ENCODE measurements around the gene GRID1. TPM values are rescaled to one million over a fixed set of nuclear protein-coding genes. Genes with fewer than 3 reads are reported as not detected.

GRID1 gene
- total RNA-seq, 1 donor from 2014 or later: 1.1 TPM

DNA sequence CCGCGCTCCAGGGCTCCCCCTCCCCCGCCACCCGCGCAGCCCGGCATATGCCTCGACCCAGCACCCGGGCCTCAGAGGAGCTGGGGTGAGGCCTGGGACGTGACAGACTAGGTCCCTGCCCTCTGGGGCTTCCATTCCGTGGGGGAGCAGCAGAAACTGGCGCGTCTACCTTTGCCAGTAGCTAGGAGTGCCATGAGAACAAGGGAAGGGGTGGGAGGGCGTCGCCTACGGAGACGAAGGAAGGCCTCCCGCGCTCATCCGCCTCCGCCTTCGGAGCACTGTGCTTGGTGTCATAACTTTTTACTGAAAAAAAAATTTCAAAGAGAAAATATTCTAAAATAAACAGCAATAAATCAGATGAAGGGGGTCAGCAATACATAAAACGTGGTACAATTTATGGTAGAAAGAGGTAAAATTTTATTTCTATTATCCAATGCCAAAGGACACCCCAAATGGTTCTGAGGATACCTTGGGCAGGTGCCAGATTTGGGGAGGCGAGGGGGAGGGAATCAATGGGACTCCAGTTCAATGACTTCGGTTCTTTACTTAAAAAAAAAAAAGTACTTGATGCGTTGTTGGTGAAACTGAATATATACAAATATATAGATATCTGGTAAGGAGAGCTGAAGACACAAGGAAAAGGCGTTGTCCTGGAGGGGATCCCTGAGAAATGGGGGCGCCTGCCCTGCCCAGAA lies 35.1 kb upstream of the GRID1 start:
- Mint-ChIP-seq H3K4me1 (peaks cover 25% of the 10 kb centered on the region), H3K9me3 (no peaks in the 10 kb centered on the region), H3K4me3 (peak overlapping the region; percentile 76), H3K27me3 (ENCODE audit: low read depth) (peaks cover 72% of the 10 kb centered on the region), H3K36me3 (ENCODE audit: low read depth) (no peaks in the 10 kb centered on the region), H3K27ac (ENCODE audit: unreplicated experiment) (no peak overlapping the region)
- TF ChIP-seq, protein P1, sequence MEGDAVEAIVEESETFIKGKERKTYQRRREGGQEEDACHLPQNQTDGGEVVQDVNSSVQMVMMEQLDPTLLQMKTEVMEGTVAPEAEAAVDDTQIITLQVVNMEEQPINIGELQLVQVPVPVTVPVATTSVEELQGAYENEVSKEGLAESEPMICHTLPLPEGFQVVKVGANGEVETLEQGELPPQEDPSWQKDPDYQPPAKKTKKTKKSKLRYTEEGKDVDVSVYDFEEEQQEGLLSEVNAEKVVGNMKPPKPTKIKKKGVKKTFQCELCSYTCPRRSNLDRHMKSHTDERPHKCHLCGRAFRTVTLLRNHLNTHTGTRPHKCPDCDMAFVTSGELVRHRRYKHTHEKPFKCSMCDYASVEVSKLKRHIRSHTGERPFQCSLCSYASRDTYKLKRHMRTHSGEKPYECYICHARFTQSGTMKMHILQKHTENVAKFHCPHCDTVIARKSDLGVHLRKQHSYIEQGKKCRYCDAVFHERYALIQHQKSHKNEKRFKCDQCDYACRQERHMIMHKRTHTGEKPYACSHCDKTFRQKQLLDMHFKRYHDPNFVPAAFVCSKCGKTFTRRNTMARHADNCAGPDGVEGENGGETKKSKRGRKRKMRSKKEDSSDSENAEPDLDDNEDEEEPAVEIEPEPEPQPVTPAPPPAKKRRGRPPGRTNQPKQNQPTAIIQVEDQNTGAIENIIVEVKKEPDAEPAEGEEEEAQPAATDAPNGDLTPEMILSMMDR (conservative IDR thresholded peaks at IDR 0.05): no peak
- no peak for DNase-seq (ENCODE audit: low read depth, low spot score)

- Mint-ChIP-seq H3K27me3 (ENCODE audit: low read depth) (peaks cover 79% of the 10 kb centered on the region), H3K4me1 (peaks cover 25% of the 10 kb centered on the region), H3K4me3 (peak overlapping the region; percentile 76), H3K27ac (ENCODE audit: unreplicated experiment) (no peak overlapping the region), H3K9me3 (no peaks in the 10 kb centered on the region), H3K36me3 (ENCODE audit: low read depth) (no peaks in the 10 kb centered on the region)
- peak; percentile 44 for DNase-seq (ENCODE audit: low read depth, low spot score)
- TF ChIP-seq, protein P1 (conservative IDR thresholded peaks at IDR 0.05): peak; percentile 42
These were observed 34.4 kb upstream of the GRID1 start for GRCh38 chr10:86400705-86401587.

DNA sequence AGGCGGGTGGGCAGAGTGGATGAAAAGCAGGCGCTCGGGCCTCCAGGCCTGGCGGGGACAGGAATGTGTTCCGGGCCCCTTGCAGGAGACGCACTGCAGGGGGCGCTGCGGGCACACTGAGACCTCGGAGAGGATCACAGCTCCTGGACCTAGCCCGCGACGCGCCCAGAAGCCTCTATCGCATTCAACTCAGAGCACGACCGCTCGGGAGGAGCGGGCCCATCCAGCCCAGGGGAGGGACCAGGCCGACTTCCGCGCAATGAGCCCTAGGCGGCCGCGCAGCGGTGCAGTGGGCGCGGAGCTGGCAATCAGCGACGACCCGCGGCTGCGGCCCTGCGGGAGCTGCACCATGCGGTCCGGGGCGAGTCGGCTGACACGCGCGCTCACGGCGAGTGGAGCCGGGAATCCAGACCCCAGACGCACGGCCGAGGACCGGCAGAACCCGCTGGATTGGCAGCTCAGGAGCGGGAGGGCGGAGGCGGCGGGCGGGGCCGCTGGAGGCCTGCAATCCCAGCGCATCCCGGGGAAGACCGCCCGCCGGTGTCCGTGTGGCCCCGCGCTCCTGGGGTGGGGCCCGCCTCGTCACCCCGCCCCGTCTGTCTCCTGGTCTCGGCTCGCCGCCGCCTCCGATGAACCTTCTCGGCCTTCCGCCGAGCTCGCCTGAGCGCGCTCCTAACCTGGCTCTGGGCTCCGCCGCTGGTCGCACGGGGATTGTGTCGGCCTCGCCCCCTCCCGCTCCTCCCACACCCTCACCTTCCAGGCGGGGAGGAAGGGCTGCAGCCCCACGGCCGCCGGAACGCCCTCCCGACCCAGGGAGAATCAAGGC lies 33.5 kb upstream of the GRID1 start:
- H3K36me3 Mint-ChIP-seq (ENCODE audit: low read depth): no peaks in the 10 kb centered on the region
- DNase-seq (ENCODE audit: low read depth, low spot score): peak; percentile 97
- no peaks in the 10 kb centered on the region for H3K9me3 Mint-ChIP-seq
- no peak overlapping the region for H3K27ac Mint-ChIP-seq (ENCODE audit: unreplicated experiment)
- H3K4me3 Mint-ChIP-seq: peak overlapping the region; percentile 81
- TF ChIP-seq, protein P1 (conservative IDR thresholded peaks at IDR 0.05): peak; percentile 99
- peaks cover 77% of the 10 kb centered on the region for H3K27me3 Mint-ChIP-seq (ENCODE audit: low read depth)
- H3K4me1 Mint-ChIP-seq: peaks cover 25% of the 10 kb centered on the region

- H3K4me3 Mint-ChIP-seq: peak overlapping the region; percentile 81
- TF ChIP-seq, protein P1 (conservative IDR thresholded peaks at IDR 0.05): no peak
- no peak for DNase-seq (ENCODE audit: low read depth, low spot score)
- no peak overlapping the region for H3K27ac Mint-ChIP-seq (ENCODE audit: unreplicated experiment)
- peaks cover 76% of the 10 kb centered on the region for H3K27me3 Mint-ChIP-seq (ENCODE audit: low read depth)
- peaks cover 25% of the 10 kb centered on the region for H3K4me1 Mint-ChIP-seq
- H3K9me3 Mint-ChIP-seq: no peaks in the 10 kb centered on the region
- no peaks in the 10 kb centered on the region for H3K36me3 Mint-ChIP-seq (ENCODE audit: low read depth)
These were observed 32.9 kb upstream of the GRID1 start for GRCh38 chr10:86399514-86399878.

DNA sequence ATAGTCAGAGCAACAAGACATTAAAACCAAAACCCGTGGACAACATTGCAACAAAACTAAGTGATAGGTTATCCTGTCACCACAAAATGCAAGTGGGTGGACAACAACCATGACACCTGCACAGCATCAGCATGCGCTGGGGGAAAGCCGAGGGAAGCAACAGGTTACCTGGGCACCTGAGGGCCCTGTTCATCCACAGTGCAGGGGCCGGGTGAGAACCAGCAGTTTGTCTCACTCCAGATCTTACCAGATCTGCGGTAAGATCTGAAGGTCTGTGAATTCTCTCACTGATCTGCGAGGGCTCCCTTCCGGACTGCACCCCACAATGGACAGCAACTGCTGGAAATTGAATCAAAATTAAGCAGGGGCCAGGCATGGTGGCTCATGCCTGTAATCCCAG lies 30.5 kb upstream of the GRID1 start:
- H3K36me3 Mint-ChIP-seq (ENCODE audit: low read depth): no peaks in the 10 kb centered on the region
- DNase-seq (ENCODE audit: low read depth, low spot score): no peak
- H3K27me3 Mint-ChIP-seq (ENCODE audit: low read depth): peaks cover 74% of the 10 kb centered on the region
- no peak overlapping the region for H3K4me3 Mint-ChIP-seq
- TF ChIP-seq, protein P1 (conservative IDR thresholded peaks at IDR 0.05): no peak
- H3K4me1 Mint-ChIP-seq: peaks cover 12% of the 10 kb centered on the region
- no peak overlapping the region for H3K27ac Mint-ChIP-seq (ENCODE audit: unreplicated experiment)
- H3K9me3 Mint-ChIP-seq: no peaks in the 10 kb centered on the region

All from neural crest cell (in vitro differentiated cells).